Measurements from ENCODE around the gene TRIP11.

The TRIP11 gene

GRCh38 chr14:92010644-92011043, 29.2 kb downstream of the TRIP11 start:
- no peak for DNase-seq (ENCODE audit: low read depth)

GRCh38 chr14:92009604-92010003, 30.3 kb downstream of the TRIP11 start:
- DNase-seq (ENCODE audit: low read depth): no peak

GRCh38 chr14:92005019-92005418, 34.8 kb downstream of the TRIP11 start:
- DNase-seq (ENCODE audit: low read depth): no peak

DNA sequence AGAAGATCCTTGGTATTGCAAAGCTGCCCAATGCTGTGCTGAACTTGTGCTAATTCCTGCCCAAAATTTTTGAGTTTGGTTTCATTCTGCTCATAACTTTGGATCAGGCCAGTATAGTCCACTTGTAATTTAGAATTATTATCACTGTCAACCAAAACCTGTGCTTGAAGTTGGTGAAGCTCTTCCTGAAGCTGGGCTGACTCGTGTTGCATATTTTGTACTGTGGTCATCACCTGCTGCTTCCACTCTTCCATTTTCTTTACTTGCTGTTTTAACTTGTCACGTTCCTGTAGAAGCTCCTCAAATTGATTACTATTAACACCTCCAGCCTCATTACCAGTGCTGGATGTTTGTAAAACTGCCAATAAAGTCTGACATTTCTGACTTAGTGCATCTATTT, 35.8 kb downstream of the TRIP11 start:
- no peak for DNase-seq (ENCODE audit: low read depth)

DNA sequence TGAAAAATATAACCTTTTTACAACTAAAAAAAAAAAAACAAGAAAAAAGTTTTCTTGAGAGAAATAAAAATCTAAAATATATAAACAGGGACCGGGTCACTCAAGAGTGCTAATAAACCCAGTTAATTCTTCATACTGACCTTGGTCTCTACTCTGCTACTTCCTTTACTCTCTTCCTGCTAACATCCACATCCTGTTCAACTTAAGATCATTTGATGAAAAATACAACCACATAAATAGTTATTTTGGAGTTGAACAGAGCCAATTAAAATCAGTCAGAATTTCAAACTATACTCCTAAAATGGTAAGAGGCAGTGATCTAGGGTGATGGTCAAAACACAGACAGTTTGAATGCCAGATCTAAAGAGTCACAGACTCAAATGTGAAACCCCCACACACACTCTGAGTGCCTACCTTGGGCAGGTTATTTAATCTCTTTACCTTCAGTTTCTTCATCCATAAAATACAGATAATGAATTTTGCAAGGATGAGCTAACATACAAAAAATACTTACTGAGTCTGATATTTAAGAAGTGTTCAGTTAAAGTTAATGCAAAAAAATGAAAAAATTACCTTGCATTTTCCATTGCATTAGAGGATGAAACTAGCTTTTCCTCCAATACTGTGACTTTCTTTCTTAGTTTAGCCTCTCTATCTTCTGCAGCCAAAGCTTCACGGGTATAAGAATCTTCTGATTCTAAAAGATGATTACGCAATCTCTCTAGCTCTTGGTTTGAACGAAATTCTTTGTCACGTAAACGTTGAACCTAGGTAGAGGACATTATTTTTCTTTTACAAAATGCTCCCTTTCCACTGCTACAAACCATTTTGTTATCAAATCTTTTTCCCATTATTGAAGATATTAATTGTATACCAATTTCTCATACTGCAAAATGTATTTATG, 40.9 kb downstream of the TRIP11 start:
- no peak for DNase-seq (ENCODE audit: low read depth)

DNA sequence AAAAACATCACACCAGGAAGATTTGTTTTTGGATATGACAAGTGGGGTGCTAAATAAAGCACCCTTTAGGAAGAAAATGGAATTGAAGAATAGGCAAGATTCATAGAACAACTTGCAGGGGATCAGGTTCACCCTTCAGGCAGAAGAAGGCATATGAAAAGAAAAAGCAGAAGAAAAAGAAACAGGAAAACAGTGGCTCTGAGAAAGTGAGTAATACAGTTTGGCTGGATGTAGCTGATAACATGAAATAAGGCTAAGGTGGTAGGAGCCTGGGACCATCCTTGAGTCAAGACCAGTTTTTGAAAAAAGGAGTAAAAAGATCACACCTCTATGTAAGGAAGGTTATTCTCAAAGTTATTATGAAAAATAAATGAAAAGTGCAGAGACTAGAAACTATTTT, 42.4 kb downstream of the TRIP11 start:
- no peak for DNase-seq (ENCODE audit: low read depth)

GRCh38 chr14:91996948-91997371, 42.9 kb downstream of the TRIP11 start:
- DNase-seq (ENCODE audit: low read depth): no peak

DNA sequence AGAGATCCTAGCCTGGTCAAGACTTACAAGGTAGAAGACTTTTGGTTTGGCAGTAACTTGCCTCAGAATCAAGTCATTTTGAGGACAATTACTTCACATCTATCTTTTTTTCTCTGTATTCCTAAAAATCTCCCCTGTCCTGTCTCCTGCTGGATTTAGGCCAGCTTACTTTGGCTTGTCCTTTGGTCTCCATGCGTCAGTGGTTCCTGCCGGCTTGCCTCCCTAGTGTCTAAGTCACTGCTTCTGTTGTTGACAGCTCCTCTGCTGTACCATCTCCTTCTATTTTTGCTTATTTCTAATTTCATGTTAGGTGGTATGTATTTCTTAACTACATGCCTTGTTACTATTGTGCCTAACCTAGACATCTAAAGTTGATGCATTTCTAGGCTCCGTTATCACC, 52.7 kb downstream of the TRIP11 start:
- DNase-seq (ENCODE audit: low read depth): no peak

- no peak for DNase-seq (ENCODE audit: low read depth)
Measured at GRCh38 chr14:91985521-91986255, 54.2 kb downstream of the TRIP11 start.

DNA sequence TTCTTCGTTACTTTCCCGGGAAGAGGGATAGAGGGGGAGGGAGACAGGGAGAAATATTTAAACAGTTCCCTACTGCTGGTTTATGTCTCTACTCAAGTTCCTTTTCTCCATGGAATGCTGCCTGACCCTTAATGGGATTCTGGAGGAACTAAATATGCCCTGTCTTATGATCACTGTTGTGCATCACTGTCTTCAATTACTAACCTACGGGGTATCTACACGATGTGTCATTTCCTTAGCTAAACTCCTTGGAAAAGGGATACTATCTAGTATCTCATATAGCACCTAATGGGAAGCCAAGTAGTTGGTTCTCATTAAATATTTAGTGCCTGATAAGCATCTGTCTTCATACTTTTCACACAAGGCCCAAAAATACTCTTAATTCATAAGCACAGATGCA, 54.9 kb downstream of the TRIP11 start:
- no peak for DNase-seq (ENCODE audit: low read depth)

- DNase-seq (ENCODE audit: low read depth): no peak
Measured at GRCh38 chr14:91983588-91983987, 56.3 kb downstream of the TRIP11 start.

DNA sequence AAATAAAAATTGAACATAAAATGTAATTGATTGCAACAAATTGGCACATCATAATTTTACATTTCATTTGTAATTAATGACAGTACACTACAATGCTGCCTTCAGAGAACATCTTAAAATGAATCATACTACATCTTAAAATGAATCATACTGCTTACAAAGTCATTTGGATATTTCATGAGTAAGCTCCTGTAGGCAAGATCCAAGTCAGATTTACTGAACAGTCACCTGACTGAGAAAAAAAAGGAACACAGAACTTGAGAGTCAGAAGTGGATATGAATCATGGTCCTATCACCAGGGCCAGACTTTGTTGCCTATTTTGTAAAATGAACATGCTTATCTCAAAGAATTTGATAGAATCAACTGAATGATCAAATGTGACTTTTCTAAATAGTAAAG, 59.7 kb downstream of the TRIP11 start:
- DNase-seq (ENCODE audit: low read depth): peak; percentile 45

DNA sequence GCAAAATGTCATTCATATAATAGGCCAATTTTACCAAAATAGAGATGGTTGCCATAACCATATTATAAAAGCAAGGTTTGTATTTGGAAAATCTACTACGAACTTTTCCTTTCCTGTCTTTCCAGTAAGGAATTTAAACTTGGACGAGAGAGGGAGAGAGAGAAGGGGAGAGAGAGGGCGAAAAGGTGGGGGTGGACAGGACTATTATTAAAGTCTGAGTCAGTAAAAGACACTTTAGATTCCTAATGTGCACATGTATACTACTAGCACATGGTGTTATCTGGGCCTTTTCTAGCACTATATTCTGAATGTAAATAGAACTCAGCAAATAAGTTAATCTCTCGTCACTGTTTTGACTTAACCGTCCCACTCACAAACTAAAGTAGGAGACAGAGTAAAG, 62.0 kb downstream of the TRIP11 start:
- no peak for DNase-seq (ENCODE audit: low read depth)

DNA sequence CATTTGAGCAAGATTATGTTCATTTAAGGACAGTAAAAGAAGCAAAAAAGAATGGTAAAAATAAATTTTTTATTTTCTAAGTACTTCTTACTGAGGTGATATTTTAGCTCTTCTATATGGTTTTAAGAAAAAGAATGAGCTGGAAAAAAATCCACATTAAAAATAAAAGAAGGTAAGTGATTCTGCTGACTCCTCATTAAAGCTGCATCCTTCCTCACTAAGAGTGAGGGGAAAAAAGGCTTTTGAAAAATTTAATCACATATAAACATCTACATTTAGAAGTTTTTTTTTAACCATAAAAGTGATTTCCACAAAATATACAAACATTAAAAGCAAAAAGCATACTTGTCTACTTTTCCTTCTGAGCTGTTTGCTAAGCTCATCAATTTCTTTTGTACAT, 64.1 kb downstream of the TRIP11 start:
- DNase-seq (ENCODE audit: low read depth): no peak

DNA sequence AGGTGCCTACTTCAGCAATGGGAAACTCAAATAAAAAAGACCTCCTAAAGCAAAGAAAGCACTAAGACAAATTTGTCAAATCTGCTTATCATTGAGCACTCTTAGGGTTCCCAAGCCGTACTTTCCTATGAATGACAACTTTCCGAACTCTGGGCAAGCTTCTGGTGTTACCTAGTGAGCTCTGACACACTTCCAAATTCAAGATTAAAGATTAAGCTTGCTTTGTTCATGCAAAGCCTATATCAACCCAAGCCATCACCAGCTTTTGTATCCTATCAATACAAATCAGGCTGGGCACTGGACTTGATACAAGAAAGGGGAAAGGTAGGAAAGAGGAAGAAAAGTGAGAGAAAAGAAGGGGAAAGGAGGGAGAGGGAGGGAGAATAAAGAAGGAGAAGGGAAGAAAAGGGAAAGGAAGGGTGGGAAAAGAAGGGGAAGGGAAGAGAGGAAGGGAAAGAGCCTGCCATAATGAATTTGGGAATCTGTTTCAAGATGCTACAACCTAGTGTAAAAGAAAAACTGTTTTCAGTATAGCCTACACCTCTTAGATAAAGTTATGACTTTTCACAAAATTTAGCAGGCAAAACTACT, 68.6 kb downstream of the TRIP11 start:
- no peak for DNase-seq (ENCODE audit: low read depth)

GRCh38 chr14:91968280-91968679, 71.6 kb downstream of the TRIP11 start:
- DNase-seq (ENCODE audit: low read depth): no peak

DNA sequence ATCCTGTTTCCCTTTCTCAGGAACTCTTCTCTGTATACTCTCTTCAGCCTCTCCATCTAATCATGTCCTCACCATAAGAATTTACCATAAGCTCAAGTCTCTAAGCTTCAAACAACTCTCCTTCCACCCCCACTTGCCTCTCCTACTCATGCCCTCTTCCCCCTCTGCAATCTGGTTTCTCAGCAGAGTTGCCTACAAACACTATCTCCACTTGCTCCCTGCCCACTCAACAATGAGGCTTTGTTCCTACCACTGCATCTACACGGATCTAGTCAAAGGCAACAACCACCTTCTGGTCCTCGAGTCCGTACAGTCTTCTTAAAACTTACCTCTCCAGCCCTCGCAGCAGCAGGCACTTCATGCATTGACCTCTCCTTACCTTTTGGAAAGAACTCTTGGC, 75.1 kb downstream of the TRIP11 start:
- no peak for DNase-seq (ENCODE audit: low read depth)

GRCh38 chr14:91964011-91964410, 75.8 kb downstream of the TRIP11 start:
- no peak for DNase-seq (ENCODE audit: low read depth)

GRCh38 chr14:91963465-91963864, 76.4 kb downstream of the TRIP11 start:
- no peak for DNase-seq (ENCODE audit: low read depth)

- no peak for DNase-seq (ENCODE audit: low read depth)
Measured at GRCh38 chr14:91961297-91962220, 78.3 kb downstream of the TRIP11 start.

GRCh38 chr14:91957876-91958313, 82.0 kb downstream of the TRIP11 start:
- no peak for DNase-seq (ENCODE audit: low read depth)

DNA sequence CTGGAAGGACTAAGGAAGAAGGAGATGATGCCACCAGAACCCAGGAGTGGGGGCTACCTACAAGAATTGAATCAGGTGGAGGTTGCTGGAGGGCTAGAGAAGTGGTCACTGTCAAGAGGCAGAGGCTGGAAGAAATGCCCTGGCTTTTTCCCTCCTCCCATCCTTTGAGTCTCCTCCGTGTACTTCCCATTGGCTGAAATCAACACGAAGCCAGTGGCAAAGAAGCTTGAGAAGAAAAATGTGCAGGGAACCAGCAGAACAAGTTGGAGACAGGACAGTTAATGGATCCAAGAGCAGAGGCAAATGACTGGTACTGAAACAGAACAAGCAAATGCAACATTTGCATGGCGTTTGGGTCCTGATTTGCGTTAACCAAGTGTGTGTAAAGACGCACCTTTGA, 83.2 kb downstream of the TRIP11 start:
- DNase-seq (ENCODE audit: low read depth): no peak

Data from HS-27A (cell line).